K562 (cell line): ENCODE measurements around the gene SRRD.

Source experiments
- CEBPB ChIP-seq: fragments of 450-650 bp; IDR thresholded peaks from 2 replicates; pipeline ENCODE4 v1.6.1; 2016; ENCODE audit warnings: missing genetic modification characterization, missing compliant biosample characterization
- CHD2 ChIP-seq: IDR thresholded peaks from 2 replicates; pipeline ENCODE4 v1.6.1; 2011; ENCODE audit warnings: low read depth, low read length
- CREM ChIP-seq: IDR thresholded peaks from 2 replicates; pipeline ENCODE4 v1.6.1; 2014; ENCODE audit warnings: antibody characterized with exemption, low read depth
- IRF1 ChIP-seq: sonication (generic); formaldehyde crosslinking; IDR thresholded peaks from 2 replicates; pipeline ENCODE4 v1.8.0; 2022; ENCODE audit warnings: missing genetic modification reagents, mild to moderate bottlenecking, borderline replicate concordance
- MTA3 ChIP-seq: fragments of 450-650 bp; formaldehyde crosslinking; IDR thresholded peaks from 2 replicates; pipeline ENCODE4 v1.6.1; 2017; ENCODE audit warnings: mild to moderate bottlenecking, borderline replicate concordance
- PHF21A ChIP-seq: fragments of 450-650 bp; IDR thresholded peaks from 2 replicates; pipeline ENCODE4 v1.6.1; 2017; ENCODE audit warnings: low read depth, borderline replicate concordance
- POLR2A ChIP-seq: fragments of 450-650 bp; conservative IDR thresholded peaks from 2 replicates; pipeline ENCODE4 v1.6.1; 2016
- ZNF253 ChIP-seq: fragments of 250-450 bp; sonication (Bioruptor Pico); conservative IDR thresholded peaks from 2 replicates; pipeline ENCODE4 v1.6.1; 2021; ENCODE audit warnings: mild to moderate bottlenecking
- ZNF263 ChIP-seq: sonication (generic); formaldehyde crosslinking; IDR thresholded peaks from 2 replicates; pipeline ENCODE4 v1.8.0; 2022; ENCODE audit warnings: mild to moderate bottlenecking, missing genetic modification reagents, borderline replicate concordance
- ZNF699 ChIP-seq: fragments of 250-450 bp; sonication (Bioruptor Pico); IDR thresholded peaks from 2 replicates; pipeline ENCODE4 v1.8.0; 2021; ENCODE audit warnings: mild to moderate bottlenecking, moderate library complexity; ENCODE audit not compliant: insufficient replicate concordance
- TF ChIP-seq, protein P1 (sequence below): sonication (generic); formaldehyde crosslinking; IDR thresholded peaks from 2 replicates; pipeline ENCODE4 v1.8.1; 2023; ENCODE audit warnings: mild to moderate bottlenecking, missing genetic modification reagents
- TF ChIP-seq, protein P2 (sequence below), 3 experiments: IDR thresholded peaks in 2 of 3; conservative IDR thresholded peaks in 1 of 3; 2 replicates each; pipeline ENCODE4 v1.5.1; 2011 to 2012; ENCODE audit warnings: low read length in 3 of 3, mild to moderate bottlenecking in 3 of 3, control low read depth in 2 of 3, improper control_type of control experiment in 1 of 3, inconsistent platforms in 1 of 3, low read depth in 1 of 3, mixed read lengths in 1 of 3, moderate library complexity in 1 of 3; ENCODE audit not compliant: insufficient read depth in 2 of 3

- TF ChIP-seq POLR2A (no peak), ZNF699 (CRISPR knock-in tag) (no peak), IRF1 (CRISPR knock-in tag) (no peak), CEBPB (no peak), PHF21A (no peak), ZNF253 (no peak), CHD2 (no peak), MTA3 (no peak), CREM (no peak), ZNF263 (CRISPR knock-in tag) (no peak)
- TF ChIP-seq, protein P1, sequence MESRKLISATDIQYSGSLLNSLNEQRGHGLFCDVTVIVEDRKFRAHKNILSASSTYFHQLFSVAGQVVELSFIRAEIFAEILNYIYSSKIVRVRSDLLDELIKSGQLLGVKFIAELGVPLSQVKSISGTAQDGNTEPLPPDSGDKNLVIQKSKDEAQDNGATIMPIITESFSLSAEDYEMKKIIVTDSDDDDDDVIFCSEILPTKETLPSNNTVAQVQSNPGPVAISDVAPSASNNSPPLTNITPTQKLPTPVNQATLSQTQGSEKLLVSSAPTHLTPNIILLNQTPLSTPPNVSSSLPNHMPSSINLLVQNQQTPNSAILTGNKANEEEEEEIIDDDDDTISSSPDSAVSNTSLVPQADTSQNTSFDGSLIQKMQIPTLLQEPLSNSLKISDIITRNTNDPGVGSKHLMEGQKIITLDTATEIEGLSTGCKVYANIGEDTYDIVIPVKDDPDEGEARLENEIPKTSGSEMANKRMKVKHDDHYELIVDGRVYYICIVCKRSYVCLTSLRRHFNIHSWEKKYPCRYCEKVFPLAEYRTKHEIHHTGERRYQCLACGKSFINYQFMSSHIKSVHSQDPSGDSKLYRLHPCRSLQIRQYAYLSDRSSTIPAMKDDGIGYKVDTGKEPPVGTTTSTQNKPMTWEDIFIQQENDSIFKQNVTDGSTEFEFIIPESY (CRISPR knock-in tag), result peak; percentile 81
- TF ChIP-seq, protein P2, sequence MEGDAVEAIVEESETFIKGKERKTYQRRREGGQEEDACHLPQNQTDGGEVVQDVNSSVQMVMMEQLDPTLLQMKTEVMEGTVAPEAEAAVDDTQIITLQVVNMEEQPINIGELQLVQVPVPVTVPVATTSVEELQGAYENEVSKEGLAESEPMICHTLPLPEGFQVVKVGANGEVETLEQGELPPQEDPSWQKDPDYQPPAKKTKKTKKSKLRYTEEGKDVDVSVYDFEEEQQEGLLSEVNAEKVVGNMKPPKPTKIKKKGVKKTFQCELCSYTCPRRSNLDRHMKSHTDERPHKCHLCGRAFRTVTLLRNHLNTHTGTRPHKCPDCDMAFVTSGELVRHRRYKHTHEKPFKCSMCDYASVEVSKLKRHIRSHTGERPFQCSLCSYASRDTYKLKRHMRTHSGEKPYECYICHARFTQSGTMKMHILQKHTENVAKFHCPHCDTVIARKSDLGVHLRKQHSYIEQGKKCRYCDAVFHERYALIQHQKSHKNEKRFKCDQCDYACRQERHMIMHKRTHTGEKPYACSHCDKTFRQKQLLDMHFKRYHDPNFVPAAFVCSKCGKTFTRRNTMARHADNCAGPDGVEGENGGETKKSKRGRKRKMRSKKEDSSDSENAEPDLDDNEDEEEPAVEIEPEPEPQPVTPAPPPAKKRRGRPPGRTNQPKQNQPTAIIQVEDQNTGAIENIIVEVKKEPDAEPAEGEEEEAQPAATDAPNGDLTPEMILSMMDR (IDR thresholded peaks at IDR 0.05 in 2 of 3, conservative IDR thresholded peaks at IDR 0.05 in 1 of 3; ENCODE audit: insufficient read depth in 2 of 3, low read depth in 1 of 3, low read length in 3 of 3), result no peak
Measured at GRCh38 chr22:26541167-26541819, 57.6 kb downstream of the SRRD start.
